Erythroblast (primary cell): ENCODE measurements around the gene PRKCZ.

ENCODE experiments used
- GATA1 ChIP-seq: IDR thresholded peaks from 2 replicates; pipeline ENCODE4 v1.6.1; 2011; ENCODE audit warnings: low read depth, mild to moderate bottlenecking, control low read depth, low read length, moderate library complexity
- POLR2A ChIP-seq: IDR thresholded peaks from 2 replicates; pipeline ENCODE4 v1.6.1; 2011; ENCODE audit warnings: mild to moderate bottlenecking, low read length

- TF ChIP-seq POLR2A = no peak
- TF ChIP-seq GATA1 = no peak
Observed at GRCh38 chr1:2233468-2233867, 183.3 kb downstream of the PRKCZ start.
